Left kidney (tissue), 2 donors: ENCODE results near the gene TCHP. TPM values are rescaled to one million over a fixed set of nuclear protein-coding genes. Genes with fewer than 3 reads are reported as not detected.
A peak's percentile ranks its signal among the peaks of the same experiment; 100 is the strongest.
"Not testable (repeated sequence)": the region's sequence is repeated elsewhere in the genome, so short reads cannot be mapped to it uniquely, and the experiment has no call there.

Experiments used
- DNase-seq: peaks from one replicate; pipeline ENCODE4 v3.0.0-alpha.2; 2013
- polyA plus RNA-seq: library from polyadenylated mRNA; unstranded; fragments of 120-200 nt; gene quantifications from one replicate; pipeline ENCODE4 v1.2.1, GENCODE V29; 2013; ENCODE audit not compliant: insufficient read length

The TCHP gene
- polyA plus RNA-seq, 1 donor, result 32.3 TPM

- no peak for DNase-seq
Observed at GRCh38 chr12:109905301-109905700, 5.2 kb downstream of the TCHP start.

- no peak for DNase-seq
Observed at GRCh38 chr12:109910254-109910968, 10.3 kb downstream of the TCHP start.

DNA sequence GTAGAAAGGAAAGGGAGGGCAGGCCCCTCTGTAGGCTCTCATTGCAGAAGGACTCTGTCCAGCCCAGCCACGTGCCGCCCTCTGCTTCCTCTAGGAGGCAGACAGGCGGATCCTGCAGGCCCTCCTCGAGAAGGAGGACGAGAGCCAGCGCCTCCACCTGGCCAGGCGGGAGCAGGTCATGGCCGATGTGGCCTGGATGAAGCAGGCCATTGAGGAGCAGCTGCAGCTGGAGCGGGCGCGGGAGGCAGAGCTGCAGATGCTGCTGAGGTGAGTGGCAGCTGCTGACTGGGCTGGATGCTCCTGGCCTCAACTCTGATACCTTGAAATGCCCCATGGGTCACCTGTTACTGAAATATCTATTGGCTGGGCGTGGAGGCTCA, 10.9 kb downstream of the TCHP start:
- DNase-seq, result no peak

DNA sequence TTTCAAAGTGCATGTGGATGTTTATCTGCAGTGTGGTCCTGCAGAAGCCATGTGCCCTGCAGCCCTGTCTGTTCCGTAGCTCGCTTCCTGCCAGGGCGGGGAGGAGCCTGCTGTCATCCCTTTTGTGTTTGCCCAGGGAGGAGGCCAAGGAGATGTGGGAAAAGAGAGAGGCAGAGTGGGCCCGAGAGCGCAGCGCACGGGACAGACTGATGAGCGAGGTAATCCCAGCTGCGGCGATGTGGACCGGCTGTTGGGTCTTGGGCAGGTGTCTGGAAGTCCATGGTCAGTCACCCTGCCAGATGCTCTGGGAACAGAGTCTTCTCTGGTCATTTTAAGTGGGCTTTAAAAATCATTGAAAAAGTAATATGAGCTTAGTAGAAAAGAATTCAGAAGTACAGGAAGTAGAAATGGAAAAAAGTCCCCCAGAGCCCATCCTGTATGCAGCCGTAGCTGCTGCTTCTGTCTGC, 12.8 kb downstream of the TCHP start:
- DNase-seq, result no peak

DNA sequence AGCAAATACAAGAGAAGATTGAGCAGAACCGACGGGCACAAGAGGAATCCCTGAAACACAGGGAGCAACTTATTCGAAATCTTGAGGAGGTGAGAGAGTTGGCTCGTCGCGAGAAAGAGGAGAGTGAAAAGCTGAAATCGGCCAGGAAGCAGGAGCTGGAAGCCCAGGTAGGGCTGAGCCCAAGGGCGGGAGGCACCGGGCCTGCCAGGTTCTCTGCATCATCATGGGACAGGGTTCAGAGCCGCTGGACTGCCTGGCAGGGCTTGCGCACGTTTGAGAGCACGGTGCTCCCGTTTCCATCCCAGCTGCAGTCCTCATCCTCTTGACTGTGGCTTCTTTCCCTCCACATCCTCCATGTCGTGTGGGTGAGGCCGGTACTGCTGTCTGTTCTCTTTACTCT, 14.4 kb downstream of the TCHP start:
- no peak for DNase-seq

DNA sequence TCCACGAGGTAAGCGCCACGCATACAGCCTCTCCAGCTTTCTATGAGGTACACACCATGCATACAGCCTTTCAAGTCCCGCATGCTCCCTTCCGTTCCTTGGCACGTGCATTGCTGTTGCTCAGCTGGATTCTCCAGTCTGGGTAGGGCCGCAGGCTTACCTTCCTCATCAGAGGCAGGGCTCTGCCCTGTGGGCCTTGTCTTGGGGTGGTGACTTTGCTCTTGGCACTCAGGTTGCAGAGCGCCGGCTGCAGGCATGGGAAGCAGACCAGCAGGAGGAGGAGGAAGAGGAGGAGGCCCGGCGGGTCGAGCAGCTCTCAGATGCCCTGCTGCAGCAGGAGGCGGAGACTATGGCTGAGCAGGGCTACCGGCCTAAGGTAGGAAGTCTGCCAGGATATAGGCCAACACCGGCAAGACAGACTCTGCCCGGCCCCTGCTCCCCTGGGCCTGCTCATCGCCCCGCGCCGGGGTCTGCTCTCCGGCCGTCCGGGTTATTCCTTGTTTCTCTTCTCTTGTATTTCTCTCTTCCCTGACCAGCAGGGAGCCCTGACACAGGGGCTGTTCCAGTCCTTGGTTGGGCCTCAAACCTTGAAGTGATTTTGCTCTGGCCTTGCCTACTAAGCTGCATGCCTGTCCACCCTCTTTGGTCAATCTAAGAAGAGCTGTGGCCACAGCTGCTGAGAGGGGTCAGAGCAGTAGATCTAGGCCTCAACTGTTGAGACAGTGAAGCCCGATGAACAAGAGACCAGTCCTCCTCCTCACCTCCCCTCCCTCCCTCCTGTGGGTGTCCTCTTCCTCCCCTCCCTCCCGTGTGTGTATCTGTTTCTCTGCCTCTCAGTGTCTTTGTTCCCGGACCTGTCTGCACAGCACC, 15.3 kb downstream of the TCHP start:
- no peak for DNase-seq

DNA sequence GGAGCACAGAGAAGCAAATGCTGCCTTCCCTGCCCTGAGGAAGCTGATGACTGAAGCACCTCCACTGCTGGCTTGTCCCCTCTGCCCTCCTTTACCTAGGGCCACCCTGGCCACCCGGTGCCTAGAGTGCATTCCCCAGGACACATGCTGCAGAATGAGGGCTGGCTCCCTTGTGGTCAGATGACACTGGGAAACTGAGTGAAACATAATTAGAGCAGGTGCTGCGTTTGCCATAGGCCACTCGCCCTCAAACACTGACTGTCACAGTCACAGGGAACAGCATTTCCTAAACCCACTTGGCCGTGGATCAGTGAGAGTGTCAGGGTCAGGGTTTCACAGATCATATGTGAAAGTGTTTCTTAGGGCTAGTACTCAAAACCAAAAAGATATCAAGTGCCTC, 16.0 kb downstream of the TCHP start:
- no peak for DNase-seq

GRCh38 chr12:109919456-109919855, 19.4 kb downstream of the TCHP start:
- no peak for DNase-seq

DNA sequence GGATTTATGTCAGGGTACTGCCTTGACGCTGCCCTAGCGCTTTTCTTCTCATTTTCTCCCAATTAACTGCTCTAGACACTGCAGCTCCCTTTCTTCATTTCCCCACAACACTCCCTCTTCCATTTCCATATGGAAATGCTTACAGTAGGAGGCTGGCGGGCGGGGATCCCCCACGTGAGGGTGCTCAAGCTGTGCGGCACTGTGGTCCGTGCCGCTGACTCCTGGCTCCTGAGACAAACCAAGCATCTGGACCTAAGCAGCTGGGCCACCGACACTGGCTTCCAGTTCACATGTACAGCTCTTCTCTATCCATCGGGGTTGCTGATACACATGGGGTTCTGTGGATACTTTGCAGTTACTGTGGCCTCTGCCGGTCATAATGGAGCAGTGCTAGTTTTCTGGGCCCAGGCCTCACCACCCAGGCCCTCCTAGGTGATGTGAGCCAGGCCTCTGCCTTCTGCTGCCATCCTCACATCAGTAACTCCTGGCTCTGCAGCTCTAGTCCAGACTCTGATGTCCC, 20.2 kb downstream of the TCHP start:
- DNase-seq, result no peak

GRCh38 chr12:109921982-109922381, 21.9 kb downstream of the TCHP start:
- no peak for DNase-seq

DNA sequence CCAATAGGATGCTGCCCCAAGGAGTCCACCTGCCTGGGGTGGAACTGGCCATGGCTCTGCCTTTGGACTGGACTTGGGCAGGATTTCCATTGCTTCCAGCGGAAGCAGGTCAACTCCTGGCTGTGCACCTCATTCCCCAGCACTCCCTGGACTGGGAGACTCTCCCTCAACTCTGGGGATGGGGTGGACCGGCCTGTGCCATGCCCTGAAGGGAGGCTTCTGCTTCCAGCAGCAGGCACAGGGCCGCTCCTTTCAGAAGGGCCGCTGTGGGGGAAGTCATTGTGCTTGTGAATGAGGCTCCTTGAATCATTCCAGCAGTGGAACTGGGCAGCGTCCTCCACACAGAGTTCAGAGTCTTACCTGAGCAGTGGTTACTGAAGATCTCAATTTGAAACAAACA, 23.0 kb downstream of the TCHP start:
- no peak for DNase-seq

DNA sequence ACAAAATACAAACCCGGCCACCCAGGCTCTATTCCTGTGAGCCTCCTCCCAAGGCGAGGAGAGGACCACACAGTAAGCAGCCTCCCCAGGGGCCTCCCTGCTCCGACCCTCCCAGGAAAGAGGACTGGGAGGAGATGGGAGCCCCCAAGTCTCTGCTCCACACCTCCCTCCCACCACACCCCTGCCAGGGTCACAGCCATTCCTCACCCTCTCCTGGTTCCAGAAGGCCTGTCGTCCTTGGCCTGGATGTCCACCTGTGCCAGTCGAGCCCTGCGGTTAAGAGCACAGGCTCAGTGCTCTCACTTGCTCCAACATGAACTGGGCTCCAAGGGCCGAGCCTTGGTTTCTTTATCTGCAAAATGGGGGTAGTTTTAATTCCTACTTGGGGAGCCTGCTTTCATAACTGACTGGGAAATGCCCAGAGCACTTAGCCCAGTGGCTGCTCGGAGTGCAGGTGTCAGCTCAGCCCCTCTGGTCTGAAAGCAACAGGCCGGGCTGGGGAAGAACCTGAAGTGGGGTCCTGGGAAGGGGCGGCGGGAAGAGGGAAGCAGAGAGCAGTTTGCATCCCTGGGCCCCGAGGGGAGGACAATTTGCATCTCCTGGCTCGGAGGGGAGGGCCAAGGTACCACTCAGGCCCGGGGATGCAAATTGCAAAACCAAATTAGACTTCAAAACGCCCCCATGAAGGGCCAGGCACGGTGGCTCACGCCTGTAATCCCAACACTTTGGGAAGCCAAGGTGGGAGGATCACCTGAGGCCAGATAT, 23.6 kb downstream of the TCHP start:
- DNase-seq, result no peak

DNA sequence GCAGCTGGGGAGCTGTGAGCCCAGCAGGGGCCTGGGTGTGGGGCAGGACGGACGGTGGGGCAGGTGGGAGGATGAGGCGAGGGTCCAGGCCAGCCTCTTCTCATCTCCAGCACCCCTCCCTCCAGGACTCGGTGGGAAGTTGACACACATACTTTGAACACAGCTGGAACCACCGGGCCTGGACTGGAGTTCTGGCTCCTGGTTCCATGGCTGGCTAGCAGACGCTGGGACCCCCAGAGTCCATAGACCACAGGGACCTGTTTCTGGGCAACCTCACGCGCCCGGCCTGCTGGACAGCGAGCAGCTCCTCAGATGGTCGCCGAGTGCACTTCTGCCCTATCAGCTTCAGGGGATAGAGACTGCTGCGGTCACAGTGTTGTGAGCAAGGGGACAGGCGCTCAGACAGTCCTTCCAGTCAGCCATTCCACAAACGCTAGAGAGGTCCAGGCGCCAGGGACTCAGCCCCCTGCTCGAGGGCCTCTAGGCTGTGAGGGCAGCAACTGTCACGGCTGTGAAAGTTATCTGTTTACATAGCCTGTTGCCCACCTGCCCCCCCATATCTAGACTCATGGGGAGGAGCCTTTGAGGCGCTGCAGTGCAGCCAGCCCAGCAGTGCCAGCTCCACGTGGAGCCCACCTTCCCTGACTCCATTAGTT, 25.2 kb downstream of the TCHP start:
- DNase-seq, result peak; percentile 53

- no peak for DNase-seq
Observed at GRCh38 chr12:109926016-109926415, 25.9 kb downstream of the TCHP start.

GRCh38 chr12:109926488-109927210, 26.6 kb downstream of the TCHP start:
- no peak for DNase-seq

GRCh38 chr12:109927622-109928021, 27.5 kb downstream of the TCHP start:
- DNase-seq, result no peak

DNA sequence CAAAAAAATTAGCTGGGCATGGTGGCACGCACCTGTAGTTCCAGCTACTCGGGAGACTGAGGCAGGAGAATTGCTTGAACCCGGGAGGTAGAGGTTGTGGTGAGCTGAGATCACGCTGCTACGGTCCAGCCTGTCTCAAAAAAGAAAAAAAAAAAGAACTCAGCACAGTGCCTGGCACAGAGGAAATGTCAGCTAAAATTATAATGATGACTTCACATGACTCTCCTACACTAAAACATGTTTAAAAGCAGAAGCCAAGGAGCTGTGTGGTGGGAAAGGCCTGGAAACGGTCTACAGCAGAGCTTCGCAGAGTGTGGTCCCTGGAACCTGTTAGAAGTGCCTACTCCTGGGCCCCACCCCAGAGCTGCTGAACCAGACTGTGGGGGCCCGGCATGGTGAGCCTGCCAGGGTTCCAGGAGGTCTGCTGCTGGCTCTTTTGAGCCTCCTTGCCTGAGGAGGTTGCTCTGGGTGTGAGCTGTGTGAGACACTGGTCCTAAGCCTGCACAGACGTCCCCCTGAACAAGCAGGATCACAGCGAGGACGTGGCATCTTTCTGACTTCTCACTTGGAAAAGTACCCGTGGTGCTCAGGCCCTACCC, 28.1 kb downstream of the TCHP start:
- DNase-seq, result no peak

- DNase-seq, result not testable (repeated sequence)
Observed at GRCh38 chr12:109929326-109929725, 29.3 kb downstream of the TCHP start.

GRCh38 chr12:109930028-109930800, 30.1 kb downstream of the TCHP start:
- no peak for DNase-seq

DNA sequence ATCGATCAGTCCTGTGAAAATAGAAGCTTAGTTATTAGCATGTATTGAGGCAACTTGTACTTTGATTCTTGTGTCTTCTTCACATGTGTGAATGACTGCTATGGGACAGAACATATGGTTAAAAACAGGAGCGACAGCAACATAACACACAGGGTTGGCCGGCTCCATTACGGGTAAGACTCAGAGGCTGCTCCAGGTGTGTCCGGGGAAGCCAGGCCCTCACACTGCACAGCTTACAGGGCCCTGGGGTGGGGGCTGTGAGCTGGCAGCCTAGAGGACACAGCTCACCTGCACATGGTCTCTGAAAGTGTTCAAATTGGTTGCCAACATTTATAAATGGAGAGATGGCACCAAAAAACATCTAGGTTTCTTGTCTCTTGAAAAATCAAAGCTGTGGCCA, 31.1 kb downstream of the TCHP start:
- no peak for DNase-seq
